NCI-H1105 (cell line): ENCODE results near the gene MDFIC2.

ENCODE experiments used
- DNase-seq: peaks from one replicate; lab custom pipeline; 2025; lab: John Stamatoyannopoulos, UW

MDFIC2 gene

DNA sequence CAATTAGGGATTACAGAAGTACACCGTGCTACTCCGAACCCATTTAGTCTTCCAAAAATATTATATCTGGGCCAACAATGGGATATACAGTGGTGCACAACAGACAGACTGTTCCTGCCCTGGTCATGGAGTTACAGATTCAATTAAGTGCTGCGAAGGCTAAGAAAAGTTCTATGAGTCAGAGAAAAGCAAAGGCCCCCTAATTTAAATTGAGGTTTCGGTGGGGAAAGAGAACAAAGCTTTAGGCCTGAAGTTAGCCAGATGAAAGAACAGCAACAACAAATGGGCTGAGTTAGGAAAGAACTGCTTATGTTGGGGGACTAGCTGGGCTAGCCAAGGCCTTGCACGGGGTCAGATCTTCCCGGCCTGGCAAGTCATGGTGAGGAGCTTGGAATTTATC, 131.8 kb downstream of the MDFIC2 start:
- DNase-seq = no peak

DNA sequence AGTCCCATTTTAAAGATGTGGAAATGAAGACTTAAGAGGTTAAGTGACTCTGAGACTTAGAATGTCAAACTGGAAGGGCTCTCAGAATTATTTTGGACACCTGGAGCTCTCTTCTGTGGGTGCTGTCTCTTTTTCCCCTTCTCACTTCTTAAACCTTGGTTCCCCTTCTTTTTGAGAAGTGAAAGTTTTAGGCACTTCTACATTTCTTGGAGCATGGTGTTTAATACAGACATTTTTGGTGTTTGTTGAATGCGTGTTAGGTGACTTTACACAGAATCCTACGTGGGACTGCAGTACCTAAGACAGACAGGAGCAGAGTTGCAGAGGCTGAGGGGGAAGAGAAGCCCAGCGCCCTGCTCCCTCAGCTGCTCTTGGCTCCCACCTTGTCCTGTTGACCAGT, 133.3 kb downstream of the MDFIC2 start:
- DNase-seq = no peak

DNA sequence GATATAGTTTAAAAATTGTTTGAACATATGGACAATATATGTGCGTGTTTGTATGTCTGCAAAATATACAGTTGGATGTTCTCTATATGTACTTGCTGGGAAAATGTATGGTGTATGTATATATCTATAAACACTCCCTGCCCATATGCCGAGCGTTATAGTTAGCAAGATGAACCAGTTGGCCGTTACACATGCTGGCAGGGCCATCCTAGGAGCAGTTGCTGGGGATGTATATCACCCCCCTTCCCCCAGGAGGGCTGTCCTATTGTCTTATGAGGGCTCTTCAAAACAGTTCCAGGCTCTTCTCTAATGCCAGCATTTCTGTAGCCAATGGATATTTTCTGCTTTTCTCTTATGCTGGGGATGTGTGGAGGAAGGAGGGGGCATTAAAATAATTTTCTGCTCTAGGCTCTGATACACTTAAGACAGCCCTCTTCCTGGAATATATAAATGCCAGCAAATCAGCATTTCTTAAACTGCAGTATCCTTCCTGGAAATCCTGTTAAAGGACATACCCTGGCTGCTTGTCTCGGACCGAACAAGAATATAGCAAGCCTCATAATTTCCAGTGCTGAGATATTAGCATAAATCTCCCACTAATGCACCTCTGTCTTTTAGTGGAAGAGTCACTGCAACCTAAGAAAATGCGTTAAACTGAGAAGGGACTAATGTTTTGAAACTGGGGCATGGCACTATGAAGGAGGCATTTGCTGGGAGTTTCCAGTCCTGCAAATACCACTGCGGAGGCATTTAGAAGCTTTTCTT, 134.4 kb downstream of the MDFIC2 start:
- DNase-seq = no peak

DNA sequence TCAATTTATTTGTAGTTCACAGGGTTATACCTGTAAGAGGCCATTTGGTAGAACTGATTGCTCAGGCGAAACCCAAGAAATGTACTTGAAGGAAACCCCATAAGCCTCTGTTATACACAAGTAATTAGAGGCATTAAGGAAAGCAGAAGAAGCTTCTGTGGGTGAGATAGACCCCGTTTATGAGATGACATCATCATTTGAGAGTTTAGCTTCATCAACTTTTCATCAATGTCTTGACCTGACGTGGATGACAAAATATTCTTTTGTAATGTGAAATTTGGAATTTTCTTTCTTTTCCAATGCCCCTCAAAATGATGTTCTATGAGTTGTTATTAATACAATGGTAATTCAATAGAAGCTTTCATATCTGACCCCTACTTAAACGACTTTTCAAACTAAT, 136.2 kb downstream of the MDFIC2 start:
- DNase-seq = no peak

DNA sequence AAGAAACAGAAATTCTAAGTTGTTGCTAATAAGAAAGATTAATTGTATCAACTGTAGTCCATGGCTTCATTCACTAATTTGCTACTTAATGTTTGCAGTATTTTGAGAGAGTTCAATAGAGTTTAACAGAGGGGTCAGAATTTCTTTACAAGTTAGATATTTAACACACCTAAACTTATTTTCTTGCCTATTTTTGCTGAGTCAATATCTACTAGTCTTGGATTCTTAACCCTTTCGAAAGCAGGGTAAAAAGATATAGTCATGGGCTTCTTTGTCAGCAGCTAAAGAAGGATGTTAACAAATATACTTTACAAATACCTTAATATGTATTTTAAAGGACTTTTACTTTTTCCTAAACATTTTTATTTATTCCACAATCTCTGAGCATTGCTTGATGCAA, 155.6 kb downstream of the MDFIC2 start:
- no peak for DNase-seq

DNA sequence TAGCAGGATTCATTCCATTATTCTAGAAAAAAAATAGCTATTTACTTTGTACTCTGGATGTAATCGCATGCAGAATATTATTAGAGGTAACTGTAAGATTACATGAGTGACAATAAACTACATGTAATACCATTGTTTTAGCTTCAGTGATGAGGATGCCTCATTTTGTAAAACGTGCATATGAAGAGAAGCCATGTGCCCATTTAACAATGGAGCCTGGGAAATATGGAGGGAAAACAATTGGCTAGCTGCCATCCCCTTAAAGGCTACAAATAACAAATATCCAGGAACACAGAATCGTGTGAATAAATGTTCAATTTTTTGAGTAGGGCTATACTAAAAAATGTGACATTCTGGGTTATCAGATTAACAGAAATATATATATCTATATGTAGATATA, 161.8 kb downstream of the MDFIC2 start:
- no peak for DNase-seq

DNA sequence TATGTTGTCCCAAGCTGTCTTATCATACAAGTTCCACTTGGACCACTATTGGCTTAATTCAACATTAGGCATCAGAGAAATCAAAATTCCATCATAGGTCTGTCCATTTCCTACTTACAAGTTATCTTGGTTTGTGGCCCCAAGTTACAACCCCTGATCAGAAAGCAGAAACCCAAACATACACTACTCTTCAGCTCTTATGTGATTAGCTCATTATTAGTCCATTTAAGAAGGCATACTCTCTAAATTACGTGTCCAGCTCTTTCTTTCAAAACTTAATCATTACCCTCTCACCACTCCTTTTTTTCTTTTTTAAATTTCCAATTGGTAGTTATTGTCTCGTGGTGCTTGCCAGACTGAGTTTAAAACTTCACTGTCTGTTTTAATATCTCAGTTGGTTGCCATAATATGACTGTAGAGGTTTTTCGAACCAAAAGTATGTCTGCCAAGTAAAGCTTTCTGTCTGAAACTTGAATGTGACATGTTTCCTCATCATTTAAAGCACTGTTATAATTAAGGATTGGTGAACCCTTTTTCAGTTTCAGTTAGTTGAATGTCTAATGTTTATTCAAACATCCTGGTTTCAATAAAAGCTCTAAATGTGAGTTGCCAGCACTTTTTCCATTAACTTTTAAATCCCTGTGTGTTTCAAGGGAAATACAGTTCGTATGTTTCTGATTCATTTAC, 162.6 kb downstream of the MDFIC2 start:
- DNase-seq = no peak
